Measurements from ENCODE around the gene FBXO10.
"Not testable (repeated sequence)": the region's sequence is repeated elsewhere in the genome, so short reads cannot be mapped to it uniquely, and the experiment has no call there.

Gene FBXO10

GRCh38 chr9:37575921-37576721 lies at the start of gene FBXO10:
TSS of gene FBXO10 (minus strand) at chr9:37576380. CDS start at chr9:37541768, 34,612 bp downstream.
- no peak for DNase-seq

- DNase-seq, result no peak
Measured at GRCh38 chr9:37625758-37626147, 49.6 kb upstream of the FBXO10 start.

- no peak for DNase-seq
Measured at GRCh38 chr9:37625036-37625757, 49.0 kb upstream of the FBXO10 start.

- DNase-seq, result no peak
Measured at GRCh38 chr9:37624073-37624472, 47.9 kb upstream of the FBXO10 start.

- DNase-seq, result no peak
Measured at GRCh38 chr9:37623267-37623666, 47.1 kb upstream of the FBXO10 start.

- no peak for DNase-seq
Measured at GRCh38 chr9:37622462-37622861, 46.3 kb upstream of the FBXO10 start.

GRCh38 chr9:37621273-37622121 lies 45.3 kb upstream of the FBXO10 start:
- no peak for DNase-seq

GRCh38 chr9:37620396-37620795 lies 44.2 kb upstream of the FBXO10 start:
- no peak for DNase-seq

- no peak for DNase-seq
Measured at GRCh38 chr9:37619806-37620205, 43.6 kb upstream of the FBXO10 start.

GRCh38 chr9:37618817-37619216 lies 42.6 kb upstream of the FBXO10 start:
- DNase-seq, result no peak

- no peak for DNase-seq
Measured at GRCh38 chr9:37617832-37618231, 41.7 kb upstream of the FBXO10 start.

- DNase-seq, result no peak
Measured at GRCh38 chr9:37617161-37617560, 41.0 kb upstream of the FBXO10 start.

- no peak for DNase-seq
Measured at GRCh38 chr9:37611961-37612360, 35.8 kb upstream of the FBXO10 start.

GRCh38 chr9:37611014-37611413 lies 34.8 kb upstream of the FBXO10 start:
- no peak for DNase-seq

- DNase-seq, result no peak
Measured at GRCh38 chr9:37609735-37610397, 33.7 kb upstream of the FBXO10 start.

GRCh38 chr9:37608250-37608649 lies 32.1 kb upstream of the FBXO10 start:
- DNase-seq, result no peak

- no peak for DNase-seq
Measured at GRCh38 chr9:37604296-37604695, 28.1 kb upstream of the FBXO10 start.

GRCh38 chr9:37602817-37603216 lies 26.6 kb upstream of the FBXO10 start:
- no peak for DNase-seq

- not testable (repeated sequence) for DNase-seq
Measured at GRCh38 chr9:37602061-37602460, 25.9 kb upstream of the FBXO10 start.

- no peak for DNase-seq
Measured at GRCh38 chr9:37596504-37596903, 20.3 kb upstream of the FBXO10 start.

- DNase-seq, result no peak
Measured at GRCh38 chr9:37593883-37594448, 17.8 kb upstream of the FBXO10 start.
